ENCODE data around the gene NFATC3.
A peak's percentile ranks its signal among the peaks of the same experiment; 100 is the strongest.

NFATC3 gene

DNA sequence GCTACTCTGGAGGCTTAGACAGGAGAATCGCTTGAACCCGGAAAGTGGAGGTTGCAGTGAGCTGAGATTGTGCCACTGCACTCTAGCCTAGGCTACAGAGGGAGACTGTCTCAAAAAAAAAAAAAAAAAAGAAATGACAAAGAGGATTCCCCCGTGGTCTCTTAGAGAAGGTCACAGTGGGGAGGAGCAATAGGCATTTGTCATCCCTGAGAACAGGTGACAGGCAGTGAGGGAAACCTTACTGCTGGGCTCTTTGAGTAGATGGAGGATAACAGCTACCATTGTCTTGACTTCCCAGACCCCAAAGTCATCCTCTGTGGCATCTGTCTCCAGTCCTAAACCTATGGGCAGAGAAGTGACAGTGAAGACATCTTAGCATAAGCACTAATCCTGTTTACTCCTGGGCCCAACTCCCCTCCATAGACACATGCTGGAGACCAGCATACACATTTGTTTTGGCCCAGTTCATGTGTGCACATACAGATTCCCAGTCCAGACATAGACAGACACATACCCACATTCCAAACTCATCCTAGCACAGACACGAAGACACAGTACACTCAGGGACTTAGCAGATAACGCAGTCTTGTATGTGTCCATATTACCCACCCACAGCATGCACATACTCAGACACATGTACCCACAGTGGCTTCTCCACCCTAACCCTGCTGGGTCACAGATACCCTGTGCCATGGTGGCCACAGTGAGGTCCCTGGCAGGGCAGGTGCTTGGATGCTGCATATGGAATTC lies 148.1 kb downstream of the NFATC3 start:
- DNase-seq = no peak

DNA sequence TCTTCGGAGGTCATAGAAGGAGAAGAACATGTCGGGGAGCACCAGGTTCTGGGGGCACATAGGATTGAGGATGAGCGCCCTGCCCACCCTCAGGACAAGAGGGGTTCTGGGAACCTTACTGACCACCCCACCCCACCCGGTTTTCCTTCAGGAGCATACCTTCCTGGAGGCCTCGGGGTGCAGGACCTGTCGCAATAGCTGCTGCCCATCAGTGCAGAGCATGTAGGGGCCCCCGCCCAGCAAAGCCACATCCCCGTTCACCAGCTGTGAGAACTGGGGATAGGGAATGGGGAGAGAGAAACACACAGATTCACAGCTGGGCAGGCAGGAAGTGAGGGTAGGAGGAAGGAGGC lies 148.6 kb downstream of the NFATC3 start:
- no peak for DNase-seq

DNA sequence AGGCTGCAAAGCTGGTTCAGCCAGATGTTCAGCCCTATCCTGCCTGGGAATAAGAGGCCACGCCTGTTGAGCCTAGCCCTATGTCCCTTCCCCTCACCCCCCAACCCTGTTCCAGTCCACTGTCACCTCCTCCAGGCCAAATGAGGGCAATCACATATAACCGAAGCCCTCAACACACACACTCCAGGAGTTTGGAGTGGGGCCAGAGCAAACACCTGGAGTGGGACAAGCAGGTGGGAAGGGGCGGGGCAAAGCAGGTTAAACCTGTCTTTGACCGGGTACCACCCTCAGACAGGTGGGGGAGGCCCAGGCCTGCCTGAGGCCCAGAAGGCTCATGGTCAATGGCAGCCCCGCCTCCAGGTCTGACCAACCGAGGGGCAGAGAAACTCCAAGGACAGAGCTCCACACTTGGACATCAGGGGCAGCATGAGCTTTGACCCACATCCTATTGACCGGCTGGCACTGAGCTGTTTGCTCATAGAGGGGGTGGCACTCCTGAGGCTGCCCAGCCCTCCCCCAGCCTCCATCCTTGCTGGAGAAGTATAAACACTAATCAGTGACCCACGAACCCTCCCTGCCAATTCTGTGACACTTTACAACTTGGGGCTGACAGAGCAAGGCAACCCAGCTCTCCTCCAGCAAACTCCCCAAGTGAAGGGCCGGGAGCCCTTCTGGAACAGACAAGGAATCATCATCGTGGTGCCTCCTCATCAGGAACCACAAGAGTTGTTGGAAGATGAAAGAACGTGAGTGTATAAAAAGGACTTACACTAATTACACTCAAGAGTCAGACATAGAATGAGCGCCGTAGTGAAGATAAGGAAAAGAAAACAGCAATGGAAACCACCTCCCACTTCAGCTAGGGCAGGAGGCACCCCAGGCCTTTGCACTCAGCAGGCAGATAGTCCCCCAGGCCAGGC lies 149.3 kb downstream of the NFATC3 start:
- peak; percentile 92 for DNase-seq

DNA sequence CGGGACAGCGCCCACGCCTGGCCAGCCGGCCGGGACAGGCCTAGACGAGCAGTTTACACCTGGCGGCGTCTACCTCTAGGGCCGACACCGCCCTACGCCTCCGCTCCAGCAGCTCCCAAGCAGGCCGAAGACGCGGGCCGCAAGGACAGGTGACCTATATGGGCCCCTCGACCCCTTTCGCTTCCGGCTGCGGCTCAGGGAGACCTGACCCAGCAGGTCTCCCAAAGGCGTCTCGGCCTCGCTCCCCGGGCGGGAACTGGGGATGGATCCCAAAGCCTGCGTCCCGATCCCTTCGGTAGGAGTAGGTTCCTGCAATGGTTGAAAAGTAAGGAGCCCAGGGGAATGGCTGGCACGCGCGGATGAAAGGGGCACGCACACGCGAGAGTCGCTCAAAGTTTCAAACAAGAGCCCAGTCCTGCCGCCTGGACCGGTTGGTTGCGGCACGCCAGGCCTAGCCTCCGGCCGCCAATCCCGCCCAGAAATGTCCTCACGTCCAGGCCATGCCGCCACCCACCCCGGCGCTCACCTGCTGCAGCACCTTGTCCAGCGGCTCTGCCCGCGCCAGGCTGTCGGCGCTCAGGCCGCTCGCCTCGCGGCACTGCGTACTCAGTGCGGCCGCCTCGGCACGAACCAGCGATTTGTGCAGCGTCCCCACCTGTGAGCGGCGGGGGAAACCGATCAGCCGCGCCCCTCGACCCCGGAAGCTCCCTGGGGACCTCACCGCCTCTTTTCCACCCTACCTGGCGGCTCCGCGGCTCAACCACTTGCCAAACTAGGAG lies 150.1 kb downstream of the NFATC3 start:
- no peak for DNase-seq

DNA sequence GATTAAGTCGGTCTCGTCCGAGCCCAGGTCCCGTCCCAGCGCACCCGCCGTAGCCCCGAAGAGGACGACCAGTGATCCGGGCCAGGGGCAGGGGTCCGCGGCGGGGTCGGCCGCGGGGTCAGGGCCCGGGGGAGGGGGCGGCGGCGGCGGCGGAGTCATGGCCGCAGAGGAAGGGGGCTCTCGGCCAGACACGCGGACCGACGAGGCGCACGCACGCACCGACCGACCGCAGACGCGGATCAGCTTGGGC lies 150.6 kb downstream of the NFATC3 start, which contains the start of gene ESRP2:
Gene ESRP2, minus strand, starts transcription at position 241 of the 250 bp plus-strand sequence. Its CDS starts 82 bp downstream, at position 159.
- no peak for DNase-seq

DNA sequence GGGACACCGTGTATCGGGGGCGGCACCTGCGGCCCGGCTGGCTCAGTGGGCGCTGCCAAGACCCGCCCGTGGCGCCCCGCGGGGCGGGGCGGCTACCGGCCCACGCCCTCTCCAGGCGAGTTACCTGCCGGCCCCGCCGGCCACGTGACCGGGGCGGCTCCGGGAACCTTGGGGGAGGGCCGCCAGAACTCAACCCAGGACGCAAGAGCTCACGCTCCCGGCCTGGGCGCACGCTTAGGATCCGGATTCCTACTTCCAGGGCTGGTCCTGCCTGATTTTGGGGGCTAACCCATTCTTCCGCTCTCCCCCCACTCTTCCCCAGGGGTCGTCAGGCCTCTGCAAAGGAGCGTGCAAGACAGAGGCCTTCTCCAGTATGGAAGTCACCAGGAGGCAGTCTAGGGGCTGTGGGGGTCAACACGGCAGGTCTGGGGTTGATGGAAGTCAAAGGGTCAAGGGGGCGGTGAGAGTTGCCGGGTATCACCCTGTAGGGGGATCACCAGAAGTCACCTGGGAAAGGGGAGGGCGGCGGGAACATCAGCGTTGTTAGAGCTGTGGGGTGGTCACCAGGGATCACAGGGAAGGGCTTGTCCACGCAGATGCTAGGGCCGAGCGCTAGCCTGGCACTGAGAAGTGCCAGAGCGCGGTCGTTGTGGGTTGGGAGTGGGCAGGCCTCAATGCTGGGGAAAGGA lies 151.1 kb downstream of the NFATC3 start:
- peak; percentile 77 for DNase-seq

DNA sequence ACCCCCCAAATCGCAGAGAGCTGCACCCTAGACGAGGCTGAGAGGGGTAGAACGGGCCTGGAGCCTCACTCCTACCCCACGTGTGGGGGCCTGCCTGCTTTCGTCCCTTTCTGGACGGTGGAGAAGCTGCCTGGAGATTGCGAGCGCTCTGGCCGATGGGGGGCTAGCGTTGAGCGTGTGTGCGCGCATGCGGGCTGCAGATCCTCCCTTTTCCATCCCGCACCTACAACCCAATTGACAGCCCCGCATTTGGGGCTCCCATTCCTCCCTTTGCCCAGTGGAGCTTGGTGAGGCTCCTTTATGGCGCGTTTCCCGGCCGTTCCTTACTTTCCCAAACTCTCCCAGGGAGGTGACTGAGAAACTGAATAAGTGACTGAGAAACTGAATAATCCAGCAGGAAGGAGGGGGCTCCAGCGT lies 151.7 kb downstream of the NFATC3 start:
- no peak for DNase-seq

DNA sequence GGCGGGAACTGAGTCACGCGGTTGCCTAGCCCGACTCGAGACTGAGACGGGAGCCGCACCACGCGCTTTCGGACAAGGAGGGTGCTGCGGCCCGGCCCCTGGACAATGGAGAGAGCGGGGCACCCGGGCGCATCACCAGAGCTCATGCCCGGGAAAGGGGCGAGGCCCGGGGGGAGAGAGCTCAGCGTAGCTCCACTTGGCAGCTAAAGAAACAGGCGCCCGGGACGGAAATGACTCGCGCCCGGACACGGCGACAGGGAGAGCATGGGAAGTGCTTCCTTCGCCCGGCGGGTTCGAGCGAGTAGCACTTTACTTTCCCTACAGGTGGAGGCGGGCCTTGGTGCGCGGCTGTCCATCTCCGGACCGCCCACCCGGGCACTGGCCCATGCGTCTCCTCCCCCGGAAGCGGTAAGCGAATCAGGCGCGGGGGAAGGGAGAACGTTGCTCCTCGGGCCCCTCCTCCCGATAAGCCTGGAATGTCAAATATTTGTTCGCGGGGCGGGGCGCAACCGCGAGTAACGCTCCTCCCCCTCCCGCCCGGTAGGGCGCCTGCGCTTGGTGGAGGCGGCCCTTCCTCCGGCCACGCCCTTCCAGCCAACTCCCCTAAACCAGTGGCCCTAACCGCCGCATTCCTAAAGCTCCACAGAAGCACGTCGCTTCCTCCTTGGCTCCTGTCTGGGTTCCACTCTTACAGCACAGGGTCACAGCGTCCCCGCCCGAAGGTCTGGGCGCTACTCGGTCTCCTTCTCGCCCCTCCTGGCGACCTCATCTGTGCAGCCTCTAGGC lies 152.3 kb downstream of the NFATC3 start:
- peak; percentile 74 for DNase-seq

DNA sequence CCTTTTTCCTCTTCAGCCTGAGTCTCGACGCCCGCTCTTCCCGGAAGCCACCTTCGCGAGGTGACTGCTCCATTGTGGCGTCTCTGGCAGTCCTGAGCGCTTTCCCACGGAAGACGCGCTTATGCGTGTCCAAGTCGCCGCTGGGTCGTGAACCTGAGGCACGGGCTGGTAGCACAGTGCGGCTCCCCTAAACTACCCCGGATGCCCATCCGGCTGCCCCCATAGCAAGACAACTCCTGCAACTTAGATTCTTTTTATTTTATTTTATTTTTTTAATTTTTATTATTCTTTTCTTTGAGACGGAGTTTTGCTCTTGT lies 152.8 kb downstream of the NFATC3 start:
- no peak for DNase-seq

DNA sequence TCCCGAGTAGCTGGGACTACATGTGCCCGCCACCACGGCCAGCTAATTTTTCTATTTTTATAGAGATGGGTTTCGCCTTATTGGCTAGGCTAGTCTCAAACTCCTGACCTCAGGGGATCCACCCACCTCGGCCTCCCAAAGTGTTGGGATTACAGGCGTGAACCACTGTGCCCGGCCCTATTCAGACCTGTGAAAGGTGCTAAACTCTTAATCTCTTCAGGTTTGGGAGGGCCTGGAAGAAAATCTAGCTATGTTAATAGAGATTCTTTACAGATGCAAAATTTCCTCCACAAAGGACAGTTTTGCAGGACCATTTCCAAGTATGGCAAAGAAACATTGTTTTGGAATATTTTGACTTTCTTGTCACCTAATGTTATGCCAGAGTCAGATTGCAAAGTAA lies 156.9 kb downstream of the NFATC3 start:
- no peak for DNase-seq

DNA sequence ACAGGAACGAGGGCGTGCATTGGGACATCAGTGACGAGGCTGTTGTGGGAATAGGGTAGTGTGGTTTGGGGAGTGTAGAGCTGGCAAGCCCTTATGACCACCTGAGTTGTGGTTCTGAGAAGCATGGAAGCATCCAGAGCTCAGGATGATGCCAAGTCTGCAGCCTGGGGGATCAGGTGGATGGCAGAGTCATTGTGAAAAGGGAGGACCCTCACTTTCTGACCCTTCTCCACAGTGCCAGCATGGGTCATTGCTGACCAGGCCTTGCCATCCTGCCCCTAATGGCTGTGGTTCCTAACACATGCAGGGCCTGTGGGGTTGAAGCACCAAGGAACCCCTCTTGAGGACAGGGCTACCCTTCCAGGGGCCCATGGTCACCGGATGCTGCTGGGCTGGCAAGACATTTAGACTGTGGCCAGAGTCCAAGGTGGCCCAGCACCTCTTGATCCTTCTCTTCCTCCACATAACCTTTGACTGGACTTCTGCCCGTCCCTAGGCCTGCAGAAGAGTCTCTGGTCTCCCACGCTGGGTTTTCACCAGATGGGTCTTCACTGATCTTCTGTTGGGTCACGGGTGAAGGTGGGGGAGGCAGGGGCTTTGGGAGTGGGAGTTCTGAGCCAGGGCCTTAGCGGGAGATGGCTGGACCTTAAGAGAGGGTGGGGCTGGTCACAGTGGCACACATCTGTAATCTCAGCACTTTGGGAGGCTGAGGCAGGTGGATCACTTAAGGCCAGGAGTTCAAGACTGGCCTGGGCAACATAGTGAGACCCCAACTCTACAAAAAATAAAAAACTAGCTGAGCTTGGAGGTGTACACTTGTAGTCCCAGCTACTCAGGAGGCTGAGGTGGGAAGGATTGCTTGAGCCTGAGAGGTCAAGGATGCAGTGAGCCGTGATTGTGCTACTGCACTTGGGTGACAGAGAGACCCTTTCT lies 158.0 kb downstream of the NFATC3 start:
- DNase-seq = no peak

DNA sequence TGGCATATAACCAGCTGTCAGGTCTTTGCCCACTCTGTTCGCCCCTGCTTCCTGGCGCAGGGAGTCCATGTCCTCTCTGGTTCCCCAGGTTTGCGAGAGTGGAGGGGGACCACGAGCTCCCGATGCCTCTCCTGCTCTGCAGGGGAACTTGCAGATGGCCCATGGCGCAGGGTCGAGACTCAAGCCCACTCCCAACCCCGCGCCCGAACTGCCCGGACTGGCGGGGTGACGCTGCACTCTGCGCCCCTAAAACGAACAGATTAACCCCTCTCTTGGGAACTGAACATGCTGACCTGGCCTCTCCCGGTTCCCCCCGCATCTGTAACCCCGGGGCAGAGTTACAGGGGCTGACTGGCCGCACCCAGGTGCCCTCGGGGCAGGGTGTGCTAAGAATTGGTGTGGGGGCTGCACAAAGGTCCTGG lies 159.3 kb downstream of the NFATC3 start:
- no peak for DNase-seq

DNA sequence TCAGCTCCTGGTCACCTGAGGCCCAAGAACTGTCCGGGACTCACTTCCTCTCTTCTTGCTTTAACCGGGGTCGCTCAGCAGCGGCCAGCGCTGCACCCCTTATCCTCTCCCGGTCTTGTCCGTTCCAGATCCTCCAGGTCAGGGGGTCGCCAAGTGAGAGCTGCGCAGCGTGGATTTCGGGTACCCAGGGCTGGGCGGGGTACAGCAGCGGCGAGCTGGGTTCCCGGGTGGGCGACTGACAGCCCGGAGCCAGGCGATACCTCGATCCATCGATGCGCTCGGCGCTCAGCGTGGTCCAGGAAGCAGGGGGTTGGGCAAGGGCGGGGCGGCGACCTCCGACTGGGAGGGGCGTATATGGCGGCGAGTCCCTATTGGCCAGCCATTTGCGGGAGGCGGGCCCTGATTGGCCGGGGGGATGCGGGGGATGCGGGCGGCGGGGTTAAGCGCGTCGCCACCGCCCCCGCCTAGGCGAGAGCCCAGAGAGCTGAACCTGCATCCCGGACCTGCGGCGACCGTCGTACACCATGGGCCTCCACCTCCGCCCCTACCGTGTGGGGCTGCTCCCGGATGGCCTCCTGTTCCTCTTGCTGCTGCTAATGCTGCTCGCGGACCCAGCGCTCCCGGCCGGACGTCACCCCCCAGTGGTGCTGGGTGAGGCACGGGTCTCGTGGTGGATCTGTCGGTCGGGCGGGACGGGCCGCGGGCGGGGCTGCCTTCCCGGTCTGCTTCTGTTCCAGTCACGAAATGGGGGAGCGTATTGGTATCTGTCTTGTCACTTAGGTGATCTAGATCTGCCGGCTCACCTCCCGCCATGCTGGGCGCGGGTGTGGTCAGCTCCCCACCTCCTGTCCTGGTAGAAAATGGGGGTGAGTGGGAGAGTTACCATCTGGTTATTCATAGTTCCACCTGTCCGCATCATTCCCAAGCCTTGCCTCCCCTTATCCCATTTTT lies 160.0 kb downstream of the NFATC3 start, which contains the start of gene PLA2G15:
Gene PLA2G15, plus strand, starts transcription at position 471 of the 951 bp plus-strand sequence. Its CDS starts 54 bp downstream, at position 525.
- peak; percentile 71 for DNase-seq

DNA sequence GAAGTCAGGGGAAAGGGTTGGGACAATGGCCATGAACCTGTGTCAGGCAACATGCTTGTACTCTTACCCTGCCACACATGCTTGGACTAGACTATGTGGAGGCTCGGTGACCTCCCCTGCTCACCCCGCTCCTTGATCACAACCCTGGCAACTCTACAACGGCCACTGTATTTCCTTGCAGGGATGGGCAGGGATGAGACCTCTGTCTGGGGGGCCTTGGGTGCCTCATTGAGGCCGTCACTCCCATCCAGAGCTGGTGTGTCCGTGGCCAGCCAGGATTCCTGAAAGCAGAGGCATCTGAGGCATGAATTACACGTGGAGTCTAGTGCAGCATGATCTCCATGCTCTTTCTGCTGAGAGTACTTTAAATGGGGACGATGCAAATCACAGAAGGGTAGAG lies 161.0 kb downstream of the NFATC3 start:
- DNase-seq = no peak

DNA sequence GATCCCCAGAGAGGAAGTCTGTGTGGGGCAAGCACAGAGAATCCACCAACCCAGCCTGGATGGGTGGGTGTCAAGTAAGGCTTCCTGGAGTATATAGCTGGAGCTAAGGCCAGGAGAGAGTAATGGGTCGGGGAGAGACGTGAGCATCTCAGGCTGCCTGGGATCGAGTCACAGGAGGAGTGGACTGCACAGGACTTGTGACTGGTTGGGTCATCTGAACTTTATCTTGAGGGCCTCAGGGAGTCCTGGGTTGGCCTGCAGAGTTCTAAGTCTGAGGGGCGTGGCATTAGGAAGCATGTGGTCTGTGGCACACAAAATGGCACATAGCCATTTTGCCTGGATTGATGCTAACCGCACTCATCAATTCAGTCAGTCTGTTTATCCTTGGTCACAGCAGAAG lies 161.5 kb downstream of the NFATC3 start:
- DNase-seq = no peak

DNA sequence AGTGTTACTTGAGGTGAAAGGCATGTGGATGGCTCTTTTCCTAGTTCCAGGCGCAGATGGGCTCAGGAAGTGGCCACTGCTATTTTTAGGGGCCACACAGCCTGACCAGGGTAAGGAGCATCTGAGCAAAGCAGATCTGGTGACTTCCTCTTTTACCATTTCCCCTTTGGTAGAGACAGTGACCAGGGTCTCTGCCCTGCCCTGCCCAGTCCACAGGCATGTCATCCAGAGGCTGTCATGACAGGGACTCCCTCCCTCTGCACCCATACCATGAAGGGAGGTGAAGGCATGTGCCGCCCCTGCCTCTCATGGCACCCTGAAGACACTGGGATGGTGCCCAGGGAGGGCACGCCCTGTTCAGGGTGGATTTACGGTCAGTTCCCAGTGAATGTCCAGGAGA lies 162.2 kb downstream of the NFATC3 start:
- no peak for DNase-seq

DNA sequence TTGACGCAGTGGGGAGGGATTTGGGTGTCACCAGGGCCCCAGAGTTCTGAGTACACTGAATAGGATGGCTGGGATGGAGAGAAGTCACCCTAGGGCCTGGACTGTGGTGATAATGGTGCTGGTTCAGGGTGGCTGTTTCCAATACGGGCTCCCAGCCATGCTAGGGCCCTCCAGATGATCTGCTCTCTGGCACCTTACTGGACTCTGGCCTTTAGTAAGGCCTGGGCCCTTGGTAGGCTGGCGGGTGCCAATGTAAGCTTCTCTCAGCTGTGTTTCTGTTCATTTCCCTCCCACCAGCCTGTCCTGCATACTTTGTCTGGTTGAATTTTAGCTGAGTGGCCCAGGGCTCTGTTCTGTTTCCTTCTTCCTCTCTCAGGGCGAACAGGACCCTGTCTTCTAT lies 162.8 kb downstream of the NFATC3 start:
- no peak for DNase-seq

DNA sequence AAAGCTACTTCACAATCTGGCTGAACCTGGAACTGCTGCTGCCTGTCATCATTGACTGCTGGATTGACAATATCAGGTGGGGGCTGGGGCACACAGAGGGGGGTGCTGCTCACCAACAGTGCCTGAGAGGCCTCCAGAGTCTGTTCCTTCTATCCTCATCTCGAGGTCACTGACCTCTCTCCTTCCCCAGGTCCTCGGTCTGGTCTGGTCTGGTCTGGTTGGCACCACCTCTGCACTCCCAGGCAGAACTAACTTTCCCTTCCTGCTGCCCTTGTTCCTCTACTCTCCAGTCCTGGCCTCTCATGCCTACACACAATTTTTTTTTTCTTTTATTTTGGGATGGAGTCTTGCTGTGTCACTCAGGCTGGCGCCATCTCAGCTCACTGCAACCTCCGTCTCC lies 164.2 kb downstream of the NFATC3 start:
- DNase-seq = no peak

DNA sequence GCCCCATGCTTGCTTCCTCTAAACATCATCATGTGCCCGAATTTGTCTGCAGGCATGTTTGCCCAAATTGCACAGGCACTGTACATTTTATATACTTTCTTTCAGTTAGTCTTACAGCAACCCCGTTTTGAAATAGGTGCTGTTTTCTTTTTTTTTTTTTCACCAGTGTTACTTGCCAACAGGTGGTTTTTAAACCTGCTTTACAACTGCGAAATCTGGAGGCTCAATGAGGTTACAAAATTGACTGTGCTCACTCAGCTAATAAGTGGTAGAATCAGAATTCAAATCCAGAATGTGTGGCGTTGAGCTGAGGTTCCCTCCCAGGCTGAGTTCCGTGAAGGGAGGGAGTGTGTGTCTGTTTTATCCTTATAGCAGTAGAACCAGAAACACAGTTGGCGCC lies 165.8 kb downstream of the NFATC3 start:
- no peak for DNase-seq

DNA sequence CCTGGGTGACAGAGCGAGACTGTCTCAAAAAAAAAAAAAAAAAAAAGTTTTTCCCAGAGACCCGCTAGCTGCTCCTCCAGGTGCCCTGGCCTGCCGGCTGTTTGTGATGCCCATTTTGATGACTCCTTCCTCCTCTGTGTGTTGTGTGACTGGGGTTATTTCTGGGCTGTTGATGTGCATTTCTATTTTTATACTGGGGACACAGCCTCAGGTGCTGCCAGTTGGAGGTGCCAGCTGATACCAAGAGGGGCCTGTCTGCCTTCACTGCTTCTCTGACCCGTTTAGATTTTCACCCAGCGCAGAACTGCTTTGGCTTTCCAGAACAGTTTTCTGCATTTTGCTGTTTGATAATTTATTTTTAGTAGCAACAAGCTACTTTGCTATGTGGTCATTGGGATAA lies 166.7 kb downstream of the NFATC3 start:
- DNase-seq = no peak
